HL-60 (cell line): ENCODE data around the gene DAPK1.

Source experiments
- DNase-seq, 2 experiments: peaks; one replicate each; pipeline ENCODE4 v3.0.0-alpha.2; 2010 to 2020; ENCODE audit warnings: low read depth in 1 of 2, low spot score in 1 of 2
- H3K27ac ChIP-seq: fragments of 250-450 bp; sonication (Bioruptor Pico); replicated peaks from 2 replicates; pipeline ENCODE4 v1.5.1; 2020; ENCODE audit warnings: mild to moderate bottlenecking, moderate library complexity
- H3K27me3 ChIP-seq: fragments of 250-450 bp; sonication (Bioruptor Pico); 2 replicates; pipeline ENCODE4 v1.5.1; 2021; ENCODE audit warnings: mild to moderate bottlenecking, moderate library complexity; ENCODE audit not compliant: insufficient read depth, poor library complexity, severe bottlenecking
- H3K4me3 ChIP-seq: replicated peaks from 2 replicates; pipeline ENCODE4 v1.5.1; 2011; ENCODE audit warnings: mild to moderate bottlenecking, control low read depth, low read length; ENCODE audit not compliant: insufficient read depth
- GABPA ChIP-seq: IDR thresholded peaks from 2 replicates; pipeline ENCODE4 v1.6.1; 2012; ENCODE audit warnings: low read depth
- POLR2AphosphoS5 ChIP-seq: IDR thresholded peaks from 2 replicates; pipeline ENCODE4 v1.6.1; 2012; ENCODE audit warnings: low read depth
- SPI1 ChIP-seq: IDR thresholded peaks from 2 replicates; pipeline ENCODE4 v1.6.1; 2012; ENCODE audit warnings: low read depth, mild to moderate bottlenecking, borderline replicate concordance
- TF ChIP-seq, protein P1 (sequence below): IDR thresholded peaks from one replicate; pipeline ENCODE4 v1.5.1; 2011; ENCODE audit warnings: low read length, control low read depth, inconsistent platforms; ENCODE audit not compliant: insufficient read depth
- TF ChIP-seq, protein P2 (sequence below): IDR thresholded peaks from 2 replicates; pipeline ENCODE4 v1.6.1; 2012; ENCODE audit warnings: low read depth; ENCODE audit not compliant: insufficient replicate concordance

Gene DAPK1

DNA sequence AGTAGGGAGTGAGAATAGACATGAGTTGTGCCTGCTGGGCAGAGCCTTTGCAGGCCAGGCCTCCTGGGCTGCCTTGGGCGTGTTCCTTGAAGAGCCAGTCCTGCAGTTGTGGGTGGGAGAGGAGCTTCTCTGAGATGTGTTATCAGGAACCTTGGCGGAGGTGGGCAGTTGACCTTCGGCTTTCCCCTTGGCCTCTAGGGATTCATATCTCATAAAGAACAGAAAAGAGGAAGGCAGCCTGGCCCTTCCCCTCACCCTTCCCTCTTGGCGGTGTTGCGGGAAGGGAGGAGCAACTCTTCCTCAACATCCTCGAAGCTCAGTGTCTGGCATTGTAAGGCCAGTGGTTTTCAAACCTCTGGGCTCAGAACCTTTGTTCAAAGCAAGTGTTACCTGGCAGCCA, 59.2 kb downstream of the DAPK1 start:
- Histone ChIP-seq H3K27ac (no peak overlapping the region), H3K4me3 (no peak overlapping the region), H3K27me3 (no peaks in the 10 kb centered on the region)
- TF ChIP-seq SPI1 (peak; percentile 86; the same call in 1 of the 2 replicates), GABPA (no peak)
- peak in 1 of 2 experiments; percentile 60 for DNase-seq

DNA sequence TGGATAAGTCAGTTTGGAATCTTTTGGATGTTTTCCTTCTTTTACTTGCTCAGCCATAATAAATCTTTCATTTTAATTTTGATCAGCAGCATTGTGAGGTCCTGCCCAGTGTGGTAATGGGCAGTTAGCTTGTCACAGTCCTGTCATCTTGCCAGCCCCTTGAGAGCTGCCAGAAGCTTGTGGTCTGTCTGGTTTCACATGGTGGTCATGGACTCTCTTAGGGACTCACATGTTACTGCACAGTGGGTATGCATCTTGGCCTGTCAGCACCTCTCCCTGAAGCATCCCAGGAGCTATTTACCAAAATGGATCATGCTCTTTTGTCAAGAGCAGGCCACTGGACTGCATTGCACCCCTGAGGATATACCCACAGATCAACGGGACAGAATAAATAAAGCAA, 60.3 kb downstream of the DAPK1 start:
- Histone ChIP-seq H3K27me3 (no peaks in the 10 kb centered on the region), H3K27ac (no peak overlapping the region), H3K4me3 (no peak overlapping the region)
- no peak for TF ChIP-seq GABPA
- TF ChIP-seq SPI1 = no peak
- no peak for TF ChIP-seq POLR2AphosphoS5
- TF ChIP-seq, protein P1, sequence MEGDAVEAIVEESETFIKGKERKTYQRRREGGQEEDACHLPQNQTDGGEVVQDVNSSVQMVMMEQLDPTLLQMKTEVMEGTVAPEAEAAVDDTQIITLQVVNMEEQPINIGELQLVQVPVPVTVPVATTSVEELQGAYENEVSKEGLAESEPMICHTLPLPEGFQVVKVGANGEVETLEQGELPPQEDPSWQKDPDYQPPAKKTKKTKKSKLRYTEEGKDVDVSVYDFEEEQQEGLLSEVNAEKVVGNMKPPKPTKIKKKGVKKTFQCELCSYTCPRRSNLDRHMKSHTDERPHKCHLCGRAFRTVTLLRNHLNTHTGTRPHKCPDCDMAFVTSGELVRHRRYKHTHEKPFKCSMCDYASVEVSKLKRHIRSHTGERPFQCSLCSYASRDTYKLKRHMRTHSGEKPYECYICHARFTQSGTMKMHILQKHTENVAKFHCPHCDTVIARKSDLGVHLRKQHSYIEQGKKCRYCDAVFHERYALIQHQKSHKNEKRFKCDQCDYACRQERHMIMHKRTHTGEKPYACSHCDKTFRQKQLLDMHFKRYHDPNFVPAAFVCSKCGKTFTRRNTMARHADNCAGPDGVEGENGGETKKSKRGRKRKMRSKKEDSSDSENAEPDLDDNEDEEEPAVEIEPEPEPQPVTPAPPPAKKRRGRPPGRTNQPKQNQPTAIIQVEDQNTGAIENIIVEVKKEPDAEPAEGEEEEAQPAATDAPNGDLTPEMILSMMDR = no peak
- TF ChIP-seq, protein P2, sequence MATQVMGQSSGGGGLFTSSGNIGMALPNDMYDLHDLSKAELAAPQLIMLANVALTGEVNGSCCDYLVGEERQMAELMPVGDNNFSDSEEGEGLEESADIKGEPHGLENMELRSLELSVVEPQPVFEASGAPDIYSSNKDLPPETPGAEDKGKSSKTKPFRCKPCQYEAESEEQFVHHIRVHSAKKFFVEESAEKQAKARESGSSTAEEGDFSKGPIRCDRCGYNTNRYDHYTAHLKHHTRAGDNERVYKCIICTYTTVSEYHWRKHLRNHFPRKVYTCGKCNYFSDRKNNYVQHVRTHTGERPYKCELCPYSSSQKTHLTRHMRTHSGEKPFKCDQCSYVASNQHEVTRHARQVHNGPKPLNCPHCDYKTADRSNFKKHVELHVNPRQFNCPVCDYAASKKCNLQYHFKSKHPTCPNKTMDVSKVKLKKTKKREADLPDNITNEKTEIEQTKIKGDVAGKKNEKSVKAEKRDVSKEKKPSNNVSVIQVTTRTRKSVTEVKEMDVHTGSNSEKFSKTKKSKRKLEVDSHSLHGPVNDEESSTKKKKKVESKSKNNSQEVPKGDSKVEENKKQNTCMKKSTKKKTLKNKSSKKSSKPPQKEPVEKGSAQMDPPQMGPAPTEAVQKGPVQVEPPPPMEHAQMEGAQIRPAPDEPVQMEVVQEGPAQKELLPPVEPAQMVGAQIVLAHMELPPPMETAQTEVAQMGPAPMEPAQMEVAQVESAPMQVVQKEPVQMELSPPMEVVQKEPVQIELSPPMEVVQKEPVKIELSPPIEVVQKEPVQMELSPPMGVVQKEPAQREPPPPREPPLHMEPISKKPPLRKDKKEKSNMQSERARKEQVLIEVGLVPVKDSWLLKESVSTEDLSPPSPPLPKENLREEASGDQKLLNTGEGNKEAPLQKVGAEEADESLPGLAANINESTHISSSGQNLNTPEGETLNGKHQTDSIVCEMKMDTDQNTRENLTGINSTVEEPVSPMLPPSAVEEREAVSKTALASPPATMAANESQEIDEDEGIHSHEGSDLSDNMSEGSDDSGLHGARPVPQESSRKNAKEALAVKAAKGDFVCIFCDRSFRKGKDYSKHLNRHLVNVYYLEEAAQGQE = no peak
- DNase-seq = no peak

DNA sequence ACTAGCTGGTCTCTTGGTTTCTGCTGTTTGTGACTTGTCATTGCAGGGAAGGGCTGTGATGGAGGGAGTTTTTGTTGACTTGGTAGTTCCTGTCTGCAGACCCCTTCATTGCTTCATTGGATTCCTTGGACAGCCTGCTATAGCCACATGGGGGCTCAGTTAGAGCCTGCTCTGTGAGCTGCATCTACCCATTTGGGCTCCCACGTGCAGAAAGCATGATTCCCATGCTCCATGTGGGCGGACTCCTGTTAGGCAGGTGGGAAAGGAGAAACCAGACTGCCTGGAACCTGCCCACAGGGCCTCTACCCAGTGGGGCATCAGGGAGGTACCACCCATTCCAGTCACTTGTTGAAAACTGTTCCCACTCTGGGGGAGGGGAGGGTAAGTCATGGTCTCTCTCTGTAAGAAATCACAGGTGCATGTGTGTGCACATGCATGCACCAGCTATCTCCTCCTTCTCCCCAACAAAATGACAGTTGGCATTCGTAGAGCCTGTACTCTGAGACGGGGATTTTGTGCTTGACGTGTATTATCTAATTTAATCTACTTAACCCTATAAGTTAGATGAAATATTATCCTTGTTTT, 61.0 kb downstream of the DAPK1 start:
- H3K27me3 ChIP-seq = no peaks in the 10 kb centered on the region
- H3K27ac ChIP-seq = no peak overlapping the region
- no peak for DNase-seq
- no peak overlapping the region for H3K4me3 ChIP-seq
- no peak for TF ChIP-seq POLR2AphosphoS5
- TF ChIP-seq, protein P1 = no peak
- TF ChIP-seq, protein P2 = no peak
- TF ChIP-seq SPI1 = no peak
- TF ChIP-seq GABPA = no peak

DNA sequence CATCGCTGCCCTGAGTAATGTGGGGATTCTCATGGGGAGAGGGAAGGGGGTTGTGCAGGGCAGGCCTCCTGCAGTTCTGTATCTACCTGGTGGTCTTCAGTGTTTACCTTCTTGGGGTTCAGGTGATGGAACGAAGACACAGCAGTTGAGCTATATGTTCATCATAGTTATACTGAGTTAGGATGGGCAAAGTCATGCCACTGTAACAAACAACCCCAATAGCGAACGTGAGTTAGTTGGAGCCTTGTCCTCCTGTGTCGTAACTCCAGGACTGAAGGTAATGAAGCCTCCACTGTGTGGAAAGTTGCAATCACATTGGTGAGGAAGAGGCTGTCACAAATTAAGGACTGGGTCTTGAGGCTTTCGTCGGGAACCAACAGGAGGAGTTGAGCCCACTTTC, 64.4 kb downstream of the DAPK1 start:
- Histone ChIP-seq H3K27ac (no peak overlapping the region), H3K4me3 (no peak overlapping the region), H3K27me3 (no peaks in the 10 kb centered on the region)
- TF ChIP-seq SPI1 (no peak), GABPA (no peak), POLR2AphosphoS5 (no peak)
- TF ChIP-seq, protein P1 = no peak
- TF ChIP-seq, protein P2 = no peak
- no peak for DNase-seq
